Endothelial cell of hepatic sinusoid (primary cell): ENCODE measurements around the gene NYAP1.
"Not testable (repeated sequence)": the region's sequence is repeated elsewhere in the genome, so short reads cannot be mapped to it uniquely, and the experiment has no call there.

Source experiments
- in situ Hi-C: cut with HindIII; loops from 2 replicates; pipeline ENCODE4 v1.10.0; 2017; ENCODE audit warnings: low sequenced_read_pairs

NYAP1 gene

GRCh38 chr7:100483722-100484672, at the start of gene NYAP1:
TSS of gene NYAP1 (plus strand) at chr7:100483927. CDS start at chr7:100485312, 1,385 bp downstream.
- in situ Hi-C loops: no loop called here

GRCh38 chr7:100434297-100435144, 49.2 kb upstream of the NYAP1 start:
- in situ Hi-C loops: no loop called here

GRCh38 chr7:100435401-100436304, 48.1 kb upstream of the NYAP1 start:
- in situ Hi-C loops: no loop called here

- in situ Hi-C loops: no loop called here
Observed at GRCh38 chr7:100437150-100438100, 46.3 kb upstream of the NYAP1 start.

GRCh38 chr7:100438172-100438571, 45.6 kb upstream of the NYAP1 start:
- in situ Hi-C loops: no loop called here

- in situ Hi-C loops: not testable (repeated sequence)
Observed at GRCh38 chr7:100438731-100439130, 45.0 kb upstream of the NYAP1 start.

GRCh38 chr7:100439244-100439643, 44.5 kb upstream of the NYAP1 start:
- in situ Hi-C loops: not testable (repeated sequence)

GRCh38 chr7:100441641-100442535, 41.8 kb upstream of the NYAP1 start:
- in situ Hi-C loops: no loop called here

GRCh38 chr7:100443096-100443840, 40.5 kb upstream of the NYAP1 start:
- in situ Hi-C loops: no loop called here

GRCh38 chr7:100444311-100445278, 39.1 kb upstream of the NYAP1 start:
- in situ Hi-C loops: no loop called here

- in situ Hi-C loops: no loop called here
Observed at GRCh38 chr7:100446040-100446439, 37.7 kb upstream of the NYAP1 start.

GRCh38 chr7:100447363-100447762, 36.4 kb upstream of the NYAP1 start:
- in situ Hi-C loops: not testable (repeated sequence)

GRCh38 chr7:100449190-100449795, 34.4 kb upstream of the NYAP1 start:
- in situ Hi-C loops: no loop called here

- in situ Hi-C loops: no loop called here
Observed at GRCh38 chr7:100452513-100452912, 31.2 kb upstream of the NYAP1 start.

- in situ Hi-C loops: not testable (repeated sequence)
Observed at GRCh38 chr7:100453854-100454253, 29.9 kb upstream of the NYAP1 start.

- in situ Hi-C loops: no loop called here
Observed at GRCh38 chr7:100455206-100455605, 28.5 kb upstream of the NYAP1 start.
